G401 (cell line): ENCODE results near the gene TYSND1. TPM values are rescaled to one million over a fixed set of nuclear protein-coding genes. Genes with fewer than 3 reads are reported as not detected.
"Not testable (repeated sequence)": the region's sequence is repeated elsewhere in the genome, so short reads cannot be mapped to it uniquely, and the experiment has no call there.

ENCODE experiments used
- DNase-seq: peaks from one replicate; pipeline ENCODE4 v3.0.0-alpha.2; 2015; ENCODE audit warnings: low spot score
- in situ Hi-C: cut with HindIII; loops from 2 replicates; pipeline ENCODE4 v1.10.0; 2016; ENCODE audit warnings: low sequenced_read_pairs, mixed read lengths
- total RNA-seq: library from RNA; depleted of rRNA; stranded (reverse); fragments of >200 nt; shearing (Covaris generic); gene quantifications from 2 replicates; pipeline ENCODE4 v1.2.3, GENCODE V29; 2014

The TYSND1 gene
- total RNA-seq, 1 experiment from 2014 or later: 30.4 TPM

- in situ Hi-C loops: no loop called here
- DNase-seq: no peak
Observed at GRCh38 chr10:70166394-70166793, 19.9 kb upstream of the TYSND1 start.

- in situ Hi-C loops: no loop called here
- no peak for DNase-seq
Observed at GRCh38 chr10:70164163-70164562, 17.7 kb upstream of the TYSND1 start.

- in situ Hi-C loops: no loop called here
- no peak for DNase-seq
Observed at GRCh38 chr10:70163448-70163847, 16.9 kb upstream of the TYSND1 start.

GRCh38 chr10:70162892-70163201 is 16.3 kb upstream of the TYSND1 start:
- DNase-seq: no peak
- in situ Hi-C loops: no loop called here

- in situ Hi-C loops: no loop called here
- no peak for DNase-seq
Observed at GRCh38 chr10:70162151-70162891, 15.8 kb upstream of the TYSND1 start.

- no peak for DNase-seq
- in situ Hi-C loops: no loop called here
Observed at GRCh38 chr10:70160798-70161197, 14.3 kb upstream of the TYSND1 start.

GRCh38 chr10:70159366-70159765 is 12.9 kb upstream of the TYSND1 start:
- DNase-seq, in situ Hi-C loops: not testable (repeated sequence)

GRCh38 chr10:70158113-70158512 is 11.6 kb upstream of the TYSND1 start:
- no peak for DNase-seq
- in situ Hi-C loops: no loop called here

DNA sequence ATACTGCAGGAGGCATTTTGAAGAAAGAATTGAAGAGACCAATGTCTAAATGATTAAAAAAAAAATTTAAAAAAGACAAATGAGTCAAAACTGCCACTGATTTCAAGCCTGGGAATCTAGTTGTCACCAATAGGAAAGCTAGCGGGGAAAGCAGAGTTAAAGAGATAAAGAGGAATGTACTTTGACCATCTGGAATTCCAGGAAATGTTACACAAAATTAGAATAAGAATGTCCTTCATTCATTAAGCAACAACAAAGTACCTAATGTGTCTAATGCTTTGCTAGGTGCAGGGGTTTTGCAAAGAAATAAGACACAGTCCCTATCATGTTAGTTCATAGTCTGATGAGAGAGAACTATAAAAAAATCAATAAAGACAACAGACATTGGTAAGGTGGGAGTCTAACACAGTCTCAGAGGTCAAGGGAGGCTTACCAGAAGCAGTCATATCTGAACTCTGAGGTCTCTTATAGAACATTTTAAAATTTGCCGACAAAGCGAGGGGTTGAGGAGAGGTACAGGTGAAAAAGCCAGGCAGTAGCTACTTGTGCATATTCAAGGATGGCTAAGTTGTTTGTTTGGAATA is 8.8 kb upstream of the TYSND1 start:
- no peak for DNase-seq
- in situ Hi-C loops: no loop called here

DNA sequence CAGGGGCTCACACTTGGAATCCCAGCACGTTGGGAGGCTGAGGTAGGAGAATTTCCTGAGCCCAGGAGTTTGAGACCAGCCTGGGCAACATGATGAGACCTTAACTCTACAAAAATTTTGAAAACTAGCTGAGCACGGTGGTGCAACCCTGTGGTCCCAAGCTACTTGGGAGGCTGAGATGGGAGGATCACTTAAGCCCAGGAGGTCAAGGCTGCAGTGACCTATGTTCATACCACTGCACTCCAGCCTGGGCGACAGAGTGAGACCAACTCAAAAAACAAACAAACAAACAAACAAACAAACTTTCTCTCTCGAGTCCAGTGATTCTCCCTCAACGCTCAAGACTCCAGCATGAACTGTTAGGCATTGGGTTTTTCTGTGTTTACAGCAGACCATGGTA is 2.0 kb upstream of the TYSND1 start:
- in situ Hi-C loops: no loop called here
- no peak for DNase-seq

DNA sequence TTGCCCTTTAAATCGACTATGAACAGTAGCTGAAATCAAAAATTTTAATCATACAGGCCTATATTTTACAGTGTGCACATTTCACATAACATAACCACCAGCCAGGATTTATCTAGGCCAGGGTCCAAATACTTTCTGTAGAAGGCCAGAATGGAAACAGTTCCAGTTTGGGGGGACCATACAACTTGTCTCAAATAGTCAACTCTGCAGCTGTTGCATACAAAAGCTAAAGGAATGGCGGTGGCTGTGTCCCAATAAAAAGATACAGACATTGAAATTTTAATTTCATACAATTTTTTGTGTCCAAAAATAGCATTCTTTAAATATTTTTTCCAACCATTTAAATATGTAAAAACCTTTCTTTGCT is 742 bp upstream of the TYSND1 start:
- in situ Hi-C loops: no loop called here
- DNase-seq: no peak

- in situ Hi-C loops: no loop called here
- DNase-seq: peak; percentile 59
Observed at GRCh38 chr10:70145666-70146488, 623 bp downstream of the TYSND1 start.

GRCh38 chr10:70145166-70145665 is 1.3 kb downstream of the TYSND1 start:
- in situ Hi-C loops: no loop called here
- peak; percentile 22 for DNase-seq

DNA sequence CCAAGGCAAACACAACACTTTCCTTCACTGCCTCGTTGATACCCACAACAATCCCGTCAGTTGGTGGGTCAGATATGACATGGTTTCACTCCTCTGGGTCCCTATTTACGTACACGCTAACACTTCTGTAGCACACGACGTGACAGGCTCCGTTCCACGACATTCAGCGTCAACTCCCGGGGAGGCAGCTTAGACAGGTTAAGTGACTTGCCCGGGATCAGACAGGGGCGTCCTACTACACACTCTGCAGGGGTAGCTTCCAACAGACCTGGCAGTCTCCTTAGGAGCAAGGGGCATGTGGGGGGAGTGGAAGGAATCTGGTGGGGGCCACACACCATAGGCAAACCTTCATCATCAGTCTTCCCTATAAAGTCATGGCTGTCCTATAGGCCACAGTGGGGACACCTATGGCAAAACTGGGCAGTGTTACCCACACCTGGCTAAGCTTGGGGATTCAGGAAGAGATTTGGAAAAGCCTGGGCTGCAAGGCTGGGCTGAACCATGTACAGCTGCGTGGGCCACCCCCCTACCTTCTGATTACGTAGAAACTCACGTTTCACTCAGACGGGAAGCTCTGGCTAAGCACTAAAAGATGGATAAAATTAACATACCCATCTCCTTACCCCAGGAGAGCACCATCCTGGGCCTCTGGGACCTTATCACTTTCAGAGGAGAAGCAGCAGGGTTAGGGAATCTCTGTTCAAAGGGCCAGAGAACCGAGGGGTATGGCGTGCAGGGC is 2.0 kb downstream of the TYSND1 start:
- no peak for DNase-seq
- in situ Hi-C loops: no loop called here

GRCh38 chr10:70142555-70142954 is 3.9 kb downstream of the TYSND1 start:
- no peak for DNase-seq
- in situ Hi-C loops: no loop called here

DNA sequence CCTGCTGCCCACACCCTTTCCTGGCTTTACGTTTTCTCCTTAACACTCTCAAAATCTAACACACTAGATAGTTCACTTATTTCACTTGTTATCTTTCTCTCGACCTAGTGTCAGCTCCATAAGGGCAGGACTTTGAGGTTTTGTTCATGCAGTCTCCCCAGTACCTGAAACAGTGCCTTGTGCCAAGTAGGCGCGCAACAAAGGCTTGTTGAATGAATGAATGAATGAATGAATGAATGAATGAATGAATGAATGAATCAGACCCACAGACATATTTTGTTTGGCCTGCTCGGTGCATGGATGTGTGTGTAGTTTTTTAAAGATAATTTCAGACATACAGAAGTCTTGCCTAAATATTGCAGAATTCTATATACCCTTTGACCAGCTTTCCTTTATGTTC is 6.2 kb downstream of the TYSND1 start:
- DNase-seq: no peak
- in situ Hi-C loops: no loop called here

- no peak for DNase-seq
- in situ Hi-C loops: no loop called here
Observed at GRCh38 chr10:70139997-70140250, 6.6 kb downstream of the TYSND1 start.

DNA sequence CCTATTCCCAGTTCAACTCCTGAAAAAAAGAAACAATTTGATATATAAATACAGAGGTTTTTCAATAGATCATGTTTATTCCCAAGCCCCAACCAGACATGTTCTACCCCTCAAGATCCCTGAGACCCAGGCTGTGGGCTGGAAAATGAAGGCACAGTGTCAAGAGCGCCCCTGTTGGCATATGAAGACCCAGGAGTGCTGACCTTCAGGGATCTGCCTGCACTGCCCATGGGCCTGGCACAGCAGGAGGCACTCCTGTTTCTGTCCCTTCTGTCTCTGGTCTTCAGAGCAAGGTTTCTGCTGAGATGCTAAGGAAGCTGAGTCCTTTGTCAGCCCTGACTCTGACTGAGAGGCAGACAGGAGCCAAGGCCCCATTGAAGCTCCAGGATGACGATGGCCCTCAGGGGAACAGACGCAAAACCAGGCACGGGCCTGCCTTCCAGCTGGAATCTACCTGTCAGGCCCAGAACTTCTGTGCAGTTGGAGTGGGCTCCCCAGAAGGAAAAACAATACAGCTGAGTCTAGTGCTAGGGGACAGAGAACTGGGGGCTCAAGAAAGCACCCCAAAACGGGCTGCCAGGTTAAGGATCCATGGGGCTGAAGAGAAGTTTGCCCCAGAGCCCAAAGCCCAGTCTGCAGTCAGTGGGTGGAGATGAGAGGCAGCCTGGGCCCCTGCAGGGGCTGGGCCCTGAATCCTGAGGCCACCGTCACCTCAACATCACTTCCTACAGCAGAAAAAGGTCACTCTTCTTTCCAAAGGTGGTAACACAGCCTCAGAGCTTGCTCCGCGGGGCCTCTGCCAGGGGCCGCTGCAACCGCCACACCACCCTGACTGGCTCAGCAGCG is 7.1 kb downstream of the TYSND1 start:
- no peak for DNase-seq
- in situ Hi-C loops: no loop called here
